Measurements from ENCODE around the gene STOX2. TPM values are rescaled to one million over a fixed set of nuclear protein-coding genes. Genes with fewer than 3 reads are reported as not detected.
A peak's percentile ranks its signal among the peaks of the same experiment; 100 is the strongest.

Gene STOX2
- total RNA-seq: not detected

- Mint-ChIP-seq H3K27ac (no peak within 1 kb of the TSS), H3K9me3 (no peaks in the 10 kb centered on the region), H3K4me1 (ENCODE audit: low read depth in 2 of 2) (no peaks in the 10 kb centered on the region), H3K27me3 (peaks cover 41 to 72% of the 10 kb centered on the region in 2 donors), H3K36me3 (no peaks in the 10 kb centered on the region), H3K4me3 (no peak within 1 kb of the TSS)
- ATAC-seq (peak; percentile 36 to 61), DNase-seq (ENCODE audit: low spot score) (no peak)
These were observed at the start of gene STOX2 for GRCh38 chr4:183905081-183905592. Gene STOX2 (plus strand): TSS chr4:183905307. CDS start chr4:183906791, 1,484 bp downstream.

DNA sequence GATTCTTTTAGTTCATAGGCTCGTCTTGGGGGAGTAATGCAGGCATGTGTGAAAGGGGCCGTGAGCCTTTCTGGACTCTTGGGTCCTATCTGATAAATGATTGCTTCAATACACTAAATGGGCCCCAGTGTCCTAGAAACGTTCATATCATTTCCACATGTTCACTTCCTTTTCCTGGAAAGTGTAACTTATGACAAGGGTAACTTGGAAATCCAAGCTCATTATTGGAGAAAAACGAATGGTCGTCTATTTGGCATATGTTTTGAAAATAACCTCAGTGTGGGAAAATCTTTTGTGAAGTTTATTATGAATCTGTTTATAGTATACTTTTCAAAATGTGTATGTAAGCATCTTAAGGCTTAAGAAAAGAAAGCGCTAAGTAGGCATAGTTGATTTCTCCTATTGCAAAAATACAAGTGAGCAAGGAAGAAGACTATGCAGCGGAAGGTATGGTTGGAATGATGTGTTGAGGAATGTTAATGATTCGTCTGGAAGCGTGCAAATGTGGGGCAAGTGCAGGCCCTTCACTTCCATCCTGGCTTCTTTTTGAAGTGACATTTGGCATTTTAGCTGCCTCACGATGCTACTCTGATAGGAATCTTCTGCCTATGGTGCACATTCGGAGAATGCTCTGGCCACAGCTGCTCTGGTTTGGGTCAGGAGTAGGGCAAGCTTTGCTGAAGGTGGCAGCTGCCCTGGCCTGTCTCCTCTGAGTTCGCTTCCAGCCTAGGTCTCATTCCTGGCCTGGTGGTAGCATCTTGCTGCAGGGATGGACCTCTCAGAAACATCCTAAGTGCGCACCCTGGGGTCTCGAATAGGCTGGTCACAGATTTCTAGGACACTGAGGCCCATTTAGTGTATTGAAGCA lies 49.5 kb upstream of the STOX2 start:
- no peaks in the 10 kb centered on the region for H3K36me3 Mint-ChIP-seq

DNA sequence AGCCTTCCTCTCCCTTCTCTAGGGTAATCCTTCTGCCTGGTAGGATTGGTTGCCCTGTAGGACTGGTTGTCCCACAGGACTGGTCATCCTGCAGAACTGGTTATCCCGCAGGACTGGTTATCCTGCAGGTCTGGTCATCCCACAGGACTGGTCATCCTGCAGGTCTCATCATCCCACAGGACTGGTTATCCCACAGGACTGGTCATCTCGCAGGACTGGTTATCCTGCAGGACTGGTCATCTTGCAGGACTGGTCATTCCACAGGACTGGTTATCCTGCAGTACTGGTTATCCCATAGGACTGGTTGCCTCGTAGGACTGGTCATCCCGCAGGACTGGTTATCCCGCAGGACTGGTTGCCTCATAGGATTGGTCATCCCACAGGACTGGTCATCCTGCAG lies 48.1 kb upstream of the STOX2 start:
- no peaks in the 10 kb centered on the region for H3K36me3 Mint-ChIP-seq
- H3K27me3 Mint-ChIP-seq: peaks cover 22 to 25% of the 10 kb centered on the region in 2 donors
- H3K27ac Mint-ChIP-seq: no peak overlapping the region
- no peaks in the 10 kb centered on the region for H3K9me3 Mint-ChIP-seq
- ATAC-seq (peak; percentile 8 to 48), DNase-seq (ENCODE audit: low spot score) (no peak)
- H3K4me3 Mint-ChIP-seq: no peak overlapping the region
- H3K4me1 Mint-ChIP-seq (ENCODE audit: low read depth in 2 of 2): no peaks in the 10 kb centered on the region

More for the DNA sequence above, 49.5 kb upstream of the STOX2 start:
- no peak overlapping the region for H3K4me3 Mint-ChIP-seq
- no peak overlapping the region for H3K27ac Mint-ChIP-seq
- H3K27me3 Mint-ChIP-seq: peaks cover 25% of the 10 kb centered on the region in 2 donors
- no peaks in the 10 kb centered on the region for H3K4me1 Mint-ChIP-seq (ENCODE audit: low read depth in 2 of 2)
- no peaks in the 10 kb centered on the region for H3K9me3 Mint-ChIP-seq
- ATAC-seq (no peak), DNase-seq (ENCODE audit: low spot score) (no peak)

DNA sequence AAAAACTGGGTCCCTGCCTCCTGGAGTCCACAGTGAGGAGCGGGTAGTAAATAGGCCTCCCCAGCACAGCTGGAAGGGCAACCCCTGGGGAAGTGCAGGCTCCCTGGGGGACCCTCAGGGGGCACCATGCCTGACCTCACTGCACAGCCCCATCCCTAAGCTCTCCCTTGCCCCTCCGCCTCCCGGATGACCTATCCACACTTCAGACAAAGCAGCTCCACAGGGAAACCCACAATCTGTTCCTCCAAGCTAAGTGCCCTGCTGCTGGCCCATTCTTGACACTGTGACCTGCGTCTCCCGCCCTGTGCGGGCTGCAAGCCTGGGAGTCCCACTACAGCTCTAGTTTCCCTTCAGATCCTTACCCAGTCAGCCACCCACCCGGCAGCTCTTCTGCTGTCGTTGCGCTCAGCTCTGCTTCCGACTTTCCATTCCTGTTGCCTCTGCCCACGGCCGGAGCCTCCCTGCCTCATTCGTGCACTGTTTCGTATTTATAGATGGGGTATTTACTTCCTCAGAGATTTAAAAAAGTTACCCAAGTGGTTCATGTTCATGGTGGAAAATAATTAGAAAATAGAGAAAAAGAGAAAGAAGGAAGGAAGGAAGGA lies 47.0 kb upstream of the STOX2 start:
- Mint-ChIP-seq H3K9me3 (no peaks in the 10 kb centered on the region), H3K36me3 (no peaks in the 10 kb centered on the region), H3K4me1 (ENCODE audit: low read depth in 2 of 2) (no peaks in the 10 kb centered on the region), H3K4me3 (no peak overlapping the region), H3K27me3 (peaks cover 24 to 25% of the 10 kb centered on the region in 2 donors), H3K27ac (no peak overlapping the region)
- ATAC-seq (no peak), DNase-seq (ENCODE audit: low spot score) (no peak)

DNA sequence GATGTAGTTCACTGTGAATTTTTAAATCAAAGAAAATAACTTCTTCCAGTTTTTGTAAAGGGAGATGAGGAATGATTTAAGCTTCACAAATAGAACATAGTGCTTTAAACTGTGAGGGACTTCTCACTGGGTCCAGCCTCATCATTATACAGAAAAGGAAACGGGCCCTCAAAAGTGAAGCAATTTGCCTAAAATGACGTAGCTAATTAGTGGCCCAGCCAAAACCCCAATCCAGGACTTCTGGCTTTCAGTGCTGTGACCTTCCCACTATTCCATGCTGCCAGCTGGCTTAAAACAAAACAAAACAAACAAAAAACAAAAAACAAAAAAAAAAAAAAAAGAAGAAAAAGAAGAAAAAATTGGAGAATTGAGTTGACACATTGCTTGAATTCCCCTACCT lies 45.0 kb upstream of the STOX2 start:
- H3K27me3 Mint-ChIP-seq: peaks cover 28 to 32% of the 10 kb centered on the region in 2 donors
- ATAC-seq: no peak
- H3K4me1 Mint-ChIP-seq (ENCODE audit: low read depth in 2 of 2): no peaks in the 10 kb centered on the region
- no peak for DNase-seq (ENCODE audit: low spot score)
- no peaks in the 10 kb centered on the region for H3K36me3 Mint-ChIP-seq
- no peak overlapping the region for H3K27ac Mint-ChIP-seq
- no peak overlapping the region for H3K4me3 Mint-ChIP-seq
- no peaks in the 10 kb centered on the region for H3K9me3 Mint-ChIP-seq

DNA sequence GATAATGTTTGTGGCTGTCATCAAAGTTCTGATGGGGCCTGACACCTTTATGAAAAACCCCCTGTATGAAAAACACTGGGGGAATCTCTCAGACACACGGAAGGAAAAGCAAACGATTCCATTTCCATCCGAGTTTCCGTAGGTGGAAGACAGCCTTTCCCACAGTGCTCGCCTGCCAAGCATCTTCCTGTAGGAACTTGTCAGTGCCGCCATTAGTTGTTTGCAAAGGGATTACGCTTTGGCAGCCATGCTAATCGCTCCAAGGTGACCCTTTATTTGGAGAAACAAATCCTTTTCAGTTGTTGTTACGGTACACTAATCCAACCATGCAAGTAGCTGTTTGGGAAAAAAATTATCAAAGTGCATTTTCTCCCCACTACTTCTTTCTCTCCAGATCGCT lies 44.4 kb upstream of the STOX2 start:
- H3K36me3 Mint-ChIP-seq: no peaks in the 10 kb centered on the region
- peaks cover 27 to 38% of the 10 kb centered on the region in 2 donors for H3K27me3 Mint-ChIP-seq
- H3K4me1 Mint-ChIP-seq (ENCODE audit: low read depth in 2 of 2): no peaks in the 10 kb centered on the region
- ATAC-seq (no peak), DNase-seq (ENCODE audit: low spot score) (no peak)
- H3K9me3 Mint-ChIP-seq: no peaks in the 10 kb centered on the region
- H3K4me3 Mint-ChIP-seq: no peak overlapping the region
- H3K27ac Mint-ChIP-seq: no peak overlapping the region

DNA sequence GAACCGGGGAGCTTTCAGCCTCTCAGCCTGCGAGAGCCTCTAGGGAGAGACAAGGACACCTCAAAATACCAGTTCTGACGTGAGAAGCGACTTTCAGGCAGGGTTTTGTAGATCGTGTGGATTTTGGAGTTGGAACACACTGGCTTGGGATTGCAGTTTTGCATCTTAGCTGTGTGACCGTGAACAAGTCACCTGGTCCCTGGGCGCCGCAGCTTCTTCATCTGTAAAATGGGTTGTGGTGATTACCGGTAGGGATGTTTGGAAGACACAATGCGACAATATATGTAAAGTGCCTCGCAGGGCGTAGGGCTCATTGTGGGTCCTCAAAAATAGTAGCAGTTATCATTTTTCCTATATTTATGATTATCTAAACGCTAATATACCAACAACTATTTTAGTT lies 43.7 kb upstream of the STOX2 start:
- H3K27me3 Mint-ChIP-seq: peaks cover 29 to 38% of the 10 kb centered on the region in 2 donors
- no peaks in the 10 kb centered on the region for H3K4me1 Mint-ChIP-seq (ENCODE audit: low read depth in 2 of 2)

DNA sequence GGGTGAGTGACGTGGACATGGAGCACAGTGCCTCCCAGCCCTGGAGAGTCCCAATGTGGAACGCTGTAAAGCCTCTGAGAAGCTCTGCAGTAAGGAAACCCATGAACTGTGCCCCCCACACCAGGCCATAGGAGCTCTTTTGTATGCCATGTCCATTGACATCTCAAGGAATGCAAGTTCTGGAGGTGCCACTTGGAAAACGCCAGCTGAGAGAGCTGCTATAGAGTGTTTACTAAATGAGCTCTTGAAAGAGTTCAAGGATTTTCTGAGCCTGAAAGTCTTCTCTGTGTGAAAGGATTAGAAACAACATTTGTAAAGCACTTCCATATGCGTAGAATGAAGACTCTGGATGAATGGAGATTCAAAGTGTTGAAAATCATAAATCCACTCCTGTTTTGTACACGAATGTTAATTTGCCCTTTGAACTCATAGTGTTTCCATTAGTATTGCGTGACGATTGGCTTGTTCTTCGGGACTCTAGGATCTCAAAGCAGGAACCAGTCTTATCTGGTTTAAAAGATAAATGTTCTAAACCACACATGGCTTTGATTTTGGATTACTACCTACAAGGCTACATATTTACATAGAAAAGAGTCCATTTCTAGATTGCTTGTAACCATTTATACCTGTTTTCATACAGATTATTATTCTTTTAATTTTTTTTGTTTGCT lies 41.8 kb upstream of the STOX2 start:
- Mint-ChIP-seq H3K4me3 (no peak overlapping the region), H3K27me3 (peaks cover 21 to 32% of the 10 kb centered on the region in 2 donors), H3K4me1 (ENCODE audit: low read depth in 2 of 2) (no peaks in the 10 kb centered on the region), H3K27ac (no peak overlapping the region), H3K36me3 (no peaks in the 10 kb centered on the region), H3K9me3 (no peaks in the 10 kb centered on the region)
- ATAC-seq: peak in 1 of 2 donors; percentile 55
- DNase-seq (ENCODE audit: low spot score): no peak

More for the DNA sequence above, 43.7 kb upstream of the STOX2 start:
- Mint-ChIP-seq H3K9me3 (no peaks in the 10 kb centered on the region), H3K27ac (no peak overlapping the region), H3K36me3 (no peaks in the 10 kb centered on the region), H3K4me3 (no peak overlapping the region)
- ATAC-seq (no peak), DNase-seq (ENCODE audit: low spot score) (no peak)

GRCh38 chr4:183867247-183867646 lies 37.9 kb upstream of the STOX2 start:
- ATAC-seq: no peak
- H3K27ac Mint-ChIP-seq: no peak overlapping the region
- H3K36me3 Mint-ChIP-seq: no peaks in the 10 kb centered on the region
- DNase-seq (ENCODE audit: low spot score): no peak
- no peaks in the 10 kb centered on the region for H3K4me1 Mint-ChIP-seq (ENCODE audit: low read depth in 2 of 2)
- no peak overlapping the region for H3K4me3 Mint-ChIP-seq
- H3K9me3 Mint-ChIP-seq: no peaks in the 10 kb centered on the region
- H3K27me3 Mint-ChIP-seq: peaks cover 13 to 22% of the 10 kb centered on the region in 2 donors

DNA sequence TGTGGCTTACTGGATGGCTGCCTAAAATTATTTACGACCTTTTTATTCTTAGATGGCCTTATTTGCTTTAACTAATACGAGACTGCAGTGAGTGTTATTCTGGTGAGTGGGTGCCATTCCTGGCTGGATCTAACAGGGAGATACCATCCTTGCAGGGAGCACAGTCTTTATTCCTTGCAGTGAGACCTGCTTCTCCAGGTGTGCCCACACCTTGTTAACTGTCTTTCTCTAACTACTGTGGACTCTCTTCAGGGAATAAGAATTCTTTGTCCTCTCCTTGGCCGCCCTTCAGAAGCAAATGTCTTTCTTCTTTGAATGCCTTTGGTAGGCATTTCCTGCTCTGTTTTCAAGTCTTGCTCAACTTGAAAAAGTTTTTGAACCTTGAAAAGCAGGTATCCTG lies 34.1 kb upstream of the STOX2 start:
- peaks cover 0 to under 1% of the 10 kb centered on the region in 2 donors for H3K4me1 Mint-ChIP-seq (ENCODE audit: low read depth in 2 of 2)

DNA sequence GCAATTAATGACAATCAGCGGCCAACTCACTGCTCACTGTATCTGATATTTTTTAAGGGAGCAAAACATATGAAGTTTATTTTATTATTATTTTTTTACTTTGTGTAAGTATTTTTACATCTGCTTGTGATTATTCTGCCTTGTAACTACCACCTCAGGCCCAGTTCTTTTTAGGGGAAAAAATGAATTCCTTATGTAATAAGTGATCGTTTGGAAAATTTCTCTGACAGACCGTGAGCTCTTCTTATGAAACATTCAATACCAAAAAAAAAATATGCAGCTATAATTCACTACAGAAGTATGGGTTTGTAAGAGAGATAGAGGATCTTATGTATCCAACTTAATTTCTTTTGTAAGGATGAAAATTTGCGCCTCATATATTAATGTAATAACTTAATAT lies 33.5 kb upstream of the STOX2 start:
- H3K9me3 Mint-ChIP-seq: no peaks in the 10 kb centered on the region
- ATAC-seq: no peak
- H3K4me3 Mint-ChIP-seq: no peak overlapping the region
- H3K36me3 Mint-ChIP-seq: no peaks in the 10 kb centered on the region
- peaks cover 6 to 8% of the 10 kb centered on the region in 2 donors for H3K27me3 Mint-ChIP-seq
- H3K4me1 Mint-ChIP-seq (ENCODE audit: low read depth in 2 of 2): peaks cover 3 to 6% of the 10 kb centered on the region in 2 donors
- no peak overlapping the region for H3K27ac Mint-ChIP-seq
- no peak for DNase-seq (ENCODE audit: low spot score)

More for the DNA sequence above, 34.1 kb upstream of the STOX2 start:
- DNase-seq (ENCODE audit: low spot score): no peak
- H3K4me3 Mint-ChIP-seq: no peak overlapping the region
- no peak for ATAC-seq
- no peak overlapping the region for H3K27ac Mint-ChIP-seq
- no peaks in the 10 kb centered on the region for H3K36me3 Mint-ChIP-seq
- no peaks in the 10 kb centered on the region for H3K9me3 Mint-ChIP-seq
- H3K27me3 Mint-ChIP-seq: peaks cover 3 to 8% of the 10 kb centered on the region in 2 donors

DNA sequence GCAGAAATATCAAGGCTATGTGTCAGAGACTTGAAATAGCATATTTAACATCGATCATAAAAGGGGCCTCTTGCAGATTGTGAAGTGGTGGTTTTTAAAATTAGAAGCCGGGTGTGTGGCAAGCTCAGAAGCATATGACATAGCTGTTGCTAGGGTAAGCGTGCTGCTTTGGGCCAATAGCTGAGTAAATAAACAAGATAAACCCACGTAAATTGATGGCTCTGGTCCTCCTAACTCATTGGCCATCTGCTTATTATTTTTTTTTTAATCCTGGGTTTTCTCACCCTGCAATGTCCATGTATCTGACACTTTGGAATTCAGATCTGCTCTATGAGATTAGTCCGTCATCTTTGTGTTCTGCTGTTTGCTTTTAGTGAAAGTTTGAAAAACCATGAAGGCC lies 32.6 kb upstream of the STOX2 start:
- H3K4me3 Mint-ChIP-seq: no peak overlapping the region
- no peaks in the 10 kb centered on the region for H3K36me3 Mint-ChIP-seq
- DNase-seq (ENCODE audit: low spot score): no peak
- no peaks in the 10 kb centered on the region for H3K9me3 Mint-ChIP-seq
- H3K27ac Mint-ChIP-seq: no peak overlapping the region
- H3K27me3 Mint-ChIP-seq: peaks cover 6 to 7% of the 10 kb centered on the region in 2 donors
- no peak for ATAC-seq
- peaks cover 3 to 6% of the 10 kb centered on the region in 2 donors for H3K4me1 Mint-ChIP-seq (ENCODE audit: low read depth in 2 of 2)

DNA sequence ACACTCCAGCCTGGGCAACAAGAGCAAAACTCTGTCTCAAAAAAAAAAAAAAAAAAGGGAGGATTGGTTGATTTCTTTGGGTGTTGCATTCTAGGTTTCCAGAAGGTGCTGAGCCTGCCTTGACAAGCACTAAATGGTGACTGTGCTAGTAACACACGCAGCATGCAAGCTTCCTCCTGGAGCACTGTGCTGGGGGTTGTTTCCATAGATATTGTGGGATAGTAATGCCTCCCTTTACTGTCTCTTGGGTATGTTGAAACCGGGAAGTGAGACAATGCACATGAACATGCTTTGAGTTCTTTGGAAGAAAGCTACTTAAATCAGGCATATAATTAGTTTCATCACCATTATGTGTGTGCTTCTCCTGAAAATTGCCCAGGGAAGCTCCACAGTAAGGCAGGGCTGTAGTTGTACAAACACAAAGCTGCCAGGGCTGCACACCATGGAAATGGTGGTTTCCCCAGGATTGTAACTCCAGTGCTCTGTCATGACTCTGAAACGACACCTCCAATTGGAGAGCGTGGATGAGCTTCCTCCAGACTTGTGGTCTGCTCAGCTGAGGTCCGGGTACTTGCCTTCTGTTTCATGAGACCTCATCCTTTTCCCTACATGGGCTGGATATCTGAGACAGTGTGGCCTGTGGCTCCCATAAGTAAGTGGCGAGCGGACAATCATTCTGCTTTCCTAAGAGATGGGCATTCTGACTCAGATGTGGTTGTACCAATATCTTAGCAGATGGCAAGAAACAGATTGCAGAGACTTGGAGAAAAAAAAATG lies 31.5 kb upstream of the STOX2 start:
- ATAC-seq: no peak
- Mint-ChIP-seq H3K36me3 (no peaks in the 10 kb centered on the region), H3K9me3 (no peaks in the 10 kb centered on the region), H3K27me3 (peaks cover 0 to 6% of the 10 kb centered on the region in 2 donors), H3K4me1 (ENCODE audit: low read depth in 2 of 2) (peaks cover 3 to 6% of the 10 kb centered on the region in 2 donors), H3K27ac (no peak overlapping the region), H3K4me3 (no peak overlapping the region)
- no peak for DNase-seq (ENCODE audit: low spot score)
